SK-N-SH treated with all-trans-retinoic acid at 6 μM for 48 hours (cell line): Measurements from ENCODE around the gene SLC2A5.
"Not testable (repeated sequence)": the region's sequence is repeated elsewhere in the genome, so short reads cannot be mapped to it uniquely, and the experiment has no call there.

ENCODE experiments used
- PATZ1 ChIP-seq: fragments of 250-450 bp; sonication (Bioruptor Pico); IDR thresholded peaks from 2 replicates; pipeline ENCODE4 v1.8.0; 2020; ENCODE audit warnings: mild to moderate bottlenecking, moderate library complexity, borderline replicate concordance
- PPARA ChIP-seq: fragments of 250-450 bp; sonication (Bioruptor Pico); IDR thresholded peaks from 2 replicates; pipeline ENCODE4 v1.5.0; 2020; ENCODE audit warnings: mild to moderate bottlenecking, borderline replicate concordance
- RARB ChIP-seq: fragments of 250-450 bp; sonication (Bioruptor Pico); IDR thresholded peaks from 2 replicates; pipeline ENCODE4 v1.8.0; 2021; ENCODE audit warnings: mild to moderate bottlenecking, moderate library complexity

GRCh38 chr1:9093996-9094595 lies 24.7 kb upstream of the SLC2A5 start:
- TF ChIP-seq RARB; PATZ1 (CRISPR knock-in tag); PPARA (CRISPR knock-in tag): not testable (repeated sequence)
